ENCODE results near the gene ZBTB38. TPM values are rescaled to one million over a fixed set of nuclear protein-coding genes. Genes with fewer than 3 reads are reported as not detected.

Gene ZBTB38
- total and polyA plus RNA-seq, 2 of the 13 experiments (the other 11 are each of a cell fraction or from before 2014, with no cell fraction given) = 26.8 to 51.7 TPM

DNA sequence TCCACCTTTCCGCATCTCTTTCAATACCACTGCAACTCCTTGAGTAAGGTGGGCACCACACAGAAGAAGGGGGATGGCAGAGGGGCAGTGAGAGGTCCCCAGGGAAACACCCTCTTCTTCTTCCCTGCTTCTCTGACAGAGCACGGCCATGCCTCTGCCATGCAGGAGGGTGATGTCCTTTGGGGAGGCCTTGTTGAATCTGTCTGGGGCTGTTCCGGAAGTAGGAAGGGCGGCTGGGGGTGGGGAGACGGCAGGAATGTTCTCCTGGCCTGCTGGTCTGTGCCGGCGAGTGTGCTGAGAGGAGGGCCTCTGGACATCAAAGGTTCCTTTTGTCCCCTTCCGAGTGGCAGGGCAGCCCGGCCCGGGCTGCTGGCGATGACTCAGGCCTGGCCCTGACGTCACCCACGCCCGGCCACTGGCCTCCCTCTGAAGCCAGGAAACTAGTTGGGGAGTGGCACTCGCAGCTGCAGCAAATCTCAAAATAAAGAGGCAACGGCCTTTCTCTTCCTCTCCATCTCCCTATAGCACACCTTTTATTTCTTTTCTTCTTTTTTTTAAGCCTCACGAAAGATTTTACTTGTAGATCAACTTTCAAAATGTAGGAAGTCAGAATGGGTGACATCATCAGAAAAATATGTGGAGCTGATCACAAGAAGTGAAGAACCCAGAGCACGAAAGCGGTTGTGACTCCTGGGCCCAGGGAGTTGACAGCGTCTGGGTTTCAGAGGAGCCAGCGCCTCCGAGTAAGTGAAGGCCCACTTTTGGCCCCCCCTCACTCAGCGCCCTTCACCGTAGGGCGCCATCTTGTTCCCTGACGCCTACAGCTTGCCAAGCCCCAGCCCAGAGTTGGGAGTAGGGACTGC lies at the start of gene ZBTB38 (continued):
- TF ChIP-seq, protein P1, sequence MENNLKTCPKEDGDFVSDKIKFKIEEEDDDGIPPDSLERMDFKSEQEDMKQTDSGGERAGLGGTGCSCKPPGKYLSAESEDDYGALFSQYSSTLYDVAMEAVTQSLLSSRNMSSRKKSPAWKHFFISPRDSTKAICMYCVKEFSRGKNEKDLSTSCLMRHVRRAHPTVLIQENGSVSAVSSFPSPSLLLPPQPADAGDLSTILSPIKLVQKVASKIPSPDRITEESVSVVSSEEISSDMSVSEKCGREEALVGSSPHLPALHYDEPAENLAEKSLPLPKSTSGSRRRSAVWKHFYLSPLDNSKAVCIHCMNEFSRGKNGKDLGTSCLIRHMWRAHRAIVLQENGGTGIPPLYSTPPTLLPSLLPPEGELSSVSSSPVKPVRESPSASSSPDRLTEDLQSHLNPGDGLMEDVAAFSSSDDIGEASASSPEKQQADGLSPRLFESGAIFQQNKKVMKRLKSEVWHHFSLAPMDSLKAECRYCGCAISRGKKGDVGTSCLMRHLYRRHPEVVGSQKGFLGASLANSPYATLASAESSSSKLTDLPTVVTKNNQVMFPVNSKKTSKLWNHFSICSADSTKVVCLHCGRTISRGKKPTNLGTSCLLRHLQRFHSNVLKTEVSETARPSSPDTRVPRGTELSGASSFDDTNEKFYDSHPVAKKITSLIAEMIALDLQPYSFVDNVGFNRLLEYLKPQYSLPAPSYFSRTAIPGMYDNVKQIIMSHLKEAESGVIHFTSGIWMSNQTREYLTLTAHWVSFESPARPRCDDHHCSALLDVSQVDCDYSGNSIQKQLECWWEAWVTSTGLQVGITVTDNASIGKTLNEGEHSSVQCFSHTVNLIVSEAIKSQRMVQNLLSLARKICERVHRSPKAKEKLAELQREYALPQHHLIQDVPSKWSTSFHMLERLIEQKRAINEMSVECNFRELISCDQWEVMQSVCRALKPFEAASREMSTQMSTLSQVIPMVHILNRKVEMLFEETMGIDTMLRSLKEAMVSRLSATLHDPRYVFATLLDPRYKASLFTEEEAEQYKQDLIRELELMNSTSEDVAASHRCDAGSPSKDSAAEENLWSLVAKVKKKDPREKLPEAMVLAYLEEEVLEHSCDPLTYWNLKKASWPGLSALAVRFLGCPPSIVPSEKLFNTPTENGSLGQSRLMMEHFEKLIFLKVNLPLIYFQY (CRISPR knock-in tag; IDR thresholded peaks at IDR 0.05; ENCODE audit: borderline replicate concordance) = peak; percentile 70; the same call in 1 of the 2 replicates
- TF ChIP-seq SP1 (IDR thresholded peaks at IDR 0.05) (no peak), SP1 (CRISPR knock-in tag; IDR thresholded peaks at IDR 0.05) (no peak), RFXANK (CRISPR knock-in tag; IDR thresholded peaks at IDR 0.05) (peak; percentile 40; the same call in 1 of the 2 replicates), ZBTB46 (CRISPR knock-in tag; IDR thresholded peaks at IDR 0.05; ENCODE audit: borderline replicate concordance) (no peak), REXO4 (CRISPR knock-in tag; IDR thresholded peaks at IDR 0.05; ENCODE audit: borderline replicate concordance) (no peak), ELF3 (CRISPR knock-in tag; IDR thresholded peaks at IDR 0.05) (peak; percentile 95), KAT2B (IDR thresholded peaks at IDR 0.05; ENCODE audit: borderline replicate concordance, low read depth, low read length) (no peak), SNAPC2 (CRISPR knock-in tag; IDR thresholded peaks at IDR 0.05) (0 out of 2 replicates have a peak, but pooled peaks have one; percentile 67), ZNF441 (CRISPR knock-in tag; IDR thresholded peaks at IDR 0.05; ENCODE audit: borderline replicate concordance) (peak; percentile 81; the same call in 1 of the 2 replicates), ZNF367 (CRISPR knock-in tag; IDR thresholded peaks at IDR 0.05; ENCODE audit: borderline replicate concordance) (no peak), GATA4 (IDR thresholded peaks at IDR 0.05; ENCODE audit: borderline replicate concordance, low read depth) (peak; percentile 52; the same call in 1 of the 2 replicates), ZNF567 (CRISPR knock-in tag; IDR thresholded peaks at IDR 0.05; ENCODE audit: borderline replicate concordance) (peak; percentile 29; the same call in 1 of the 2 replicates), TFDP2 (CRISPR knock-in tag; IDR thresholded peaks at IDR 0.05) (peak; percentile 51; the same call in 1 of the 2 replicates), ZNF143 (CRISPR knock-in tag; IDR thresholded peaks at IDR 0.05) (peak; percentile 59), RFX5 (IDR thresholded peaks at IDR 0.05; ENCODE audit: low read depth, low read length) (peak; percentile 40; the same call in 1 of the 2 replicates), ZNF710 (CRISPR knock-in tag; IDR thresholded peaks at IDR 0.05; ENCODE audit: borderline replicate concordance) (peak; percentile 91; the same call in 1 of the 2 replicates), NFE2 (CRISPR knock-in tag; IDR thresholded peaks at IDR 0.05) (no peak), MEF2D (CRISPR knock-in tag; IDR thresholded peaks at IDR 0.05) (peak; percentile 89; the same call in 1 of the 2 replicates)

Data from HepG2 (cell line).